ENCODE results near the gene SASH1.

- TF ChIP-seq POLR2A (IDR thresholded peaks at IDR 0.05) = no peak
- TF ChIP-seq EP300 (IDR thresholded peaks at IDR 0.05) = no peak
- no peak for TF ChIP-seq CTCF (IDR thresholded peaks at IDR 0.05)
- TF ChIP-seq POLR2AphosphoS5 (IDR thresholded peaks at IDR 0.05) = no peak
Measured at GRCh38 chr6:148343047-148343782, 577 bp downstream of the SASH1 start.

All from sigmoid colon (tissue), 4 donors.